ENCODE measurements around the gene GRM7.

GRM7 gene

DNA sequence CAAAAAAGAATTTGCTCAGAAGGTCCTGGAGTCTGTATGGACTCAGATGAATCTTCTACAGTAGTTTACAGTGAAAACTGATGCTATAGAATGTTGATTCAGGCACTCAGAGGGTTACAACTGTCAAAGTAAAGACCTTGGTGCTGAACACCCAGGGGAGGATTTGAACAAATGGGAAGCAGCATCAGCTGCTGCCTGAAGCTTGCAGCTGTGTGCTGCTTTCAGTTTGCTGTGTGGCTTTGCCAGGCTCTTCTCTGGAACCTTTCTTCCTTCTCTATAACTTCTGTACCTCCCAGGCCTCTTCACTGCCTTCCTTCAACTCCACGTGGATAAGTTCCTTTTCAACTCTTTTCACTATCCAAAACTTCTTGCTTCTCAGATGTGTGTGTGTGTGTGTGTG, 214.2 kb downstream of the GRM7 start:
- TF ChIP-seq, protein P1, sequence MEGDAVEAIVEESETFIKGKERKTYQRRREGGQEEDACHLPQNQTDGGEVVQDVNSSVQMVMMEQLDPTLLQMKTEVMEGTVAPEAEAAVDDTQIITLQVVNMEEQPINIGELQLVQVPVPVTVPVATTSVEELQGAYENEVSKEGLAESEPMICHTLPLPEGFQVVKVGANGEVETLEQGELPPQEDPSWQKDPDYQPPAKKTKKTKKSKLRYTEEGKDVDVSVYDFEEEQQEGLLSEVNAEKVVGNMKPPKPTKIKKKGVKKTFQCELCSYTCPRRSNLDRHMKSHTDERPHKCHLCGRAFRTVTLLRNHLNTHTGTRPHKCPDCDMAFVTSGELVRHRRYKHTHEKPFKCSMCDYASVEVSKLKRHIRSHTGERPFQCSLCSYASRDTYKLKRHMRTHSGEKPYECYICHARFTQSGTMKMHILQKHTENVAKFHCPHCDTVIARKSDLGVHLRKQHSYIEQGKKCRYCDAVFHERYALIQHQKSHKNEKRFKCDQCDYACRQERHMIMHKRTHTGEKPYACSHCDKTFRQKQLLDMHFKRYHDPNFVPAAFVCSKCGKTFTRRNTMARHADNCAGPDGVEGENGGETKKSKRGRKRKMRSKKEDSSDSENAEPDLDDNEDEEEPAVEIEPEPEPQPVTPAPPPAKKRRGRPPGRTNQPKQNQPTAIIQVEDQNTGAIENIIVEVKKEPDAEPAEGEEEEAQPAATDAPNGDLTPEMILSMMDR (IDR thresholded peaks at IDR 0.05; ENCODE audit: low read depth, low read length), result no peak
- DNase-seq (ENCODE audit: extremely low read depth, low read depth), result no peak

DNA sequence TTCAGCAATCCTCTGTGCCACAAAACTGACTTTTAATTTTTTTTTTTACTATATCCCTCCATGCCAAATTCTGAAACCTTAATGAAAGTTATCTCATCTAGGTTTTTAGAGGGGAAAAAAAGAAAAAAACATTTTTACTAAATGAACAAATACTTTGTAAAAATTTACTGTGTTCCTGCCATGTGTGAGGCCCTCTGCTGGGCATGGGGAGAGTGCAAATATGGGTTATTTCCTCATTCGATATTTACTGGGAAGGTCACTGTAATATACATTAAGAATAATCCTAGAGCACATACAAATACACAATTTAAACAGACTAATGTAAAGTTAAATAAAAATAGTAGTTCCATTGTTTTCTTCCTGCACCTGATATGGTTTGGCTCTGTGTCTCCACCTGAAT, 215.0 kb downstream of the GRM7 start:
- TF ChIP-seq, protein P1 (IDR thresholded peaks at IDR 0.05; ENCODE audit: low read depth, low read length), result no peak
- DNase-seq (ENCODE audit: extremely low read depth, low read depth), result no peak

GRCh38 chr3:7082244-7082643, 221.3 kb downstream of the GRM7 start:
- DNase-seq (ENCODE audit: extremely low read depth, low read depth), result no peak
- TF ChIP-seq, protein P1 (IDR thresholded peaks at IDR 0.05; ENCODE audit: low read depth, low read length), result no peak

DNA sequence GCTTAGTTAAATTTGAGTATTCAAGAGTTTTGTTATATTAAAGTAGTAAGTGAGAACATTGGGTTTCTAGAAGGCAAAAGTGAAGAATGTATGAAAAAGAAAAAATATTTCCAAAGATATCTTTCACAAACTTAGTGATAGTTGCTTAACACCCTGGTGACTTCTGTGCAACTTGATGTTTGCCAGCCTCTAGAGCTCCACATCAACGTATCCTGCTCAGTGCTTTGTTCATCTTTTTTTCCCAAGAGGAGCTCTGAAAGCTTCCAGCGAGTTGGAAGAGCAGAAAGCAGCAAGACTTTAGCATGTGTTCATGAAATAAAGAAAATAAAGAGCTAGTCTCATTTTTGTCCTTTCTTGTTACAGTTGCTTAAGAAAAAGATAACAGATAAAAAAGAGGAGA, 225.5 kb downstream of the GRM7 start:
- TF ChIP-seq, protein P1 (IDR thresholded peaks at IDR 0.05; ENCODE audit: low read depth, low read length), result no peak
- DNase-seq (ENCODE audit: extremely low read depth, low read depth), result no peak

- no peak for DNase-seq (ENCODE audit: extremely low read depth, low read depth)
- TF ChIP-seq, protein P1 (IDR thresholded peaks at IDR 0.05; ENCODE audit: low read depth, low read length), result no peak
Measured at GRCh38 chr3:7095116-7095515, 234.2 kb downstream of the GRM7 start.

- no peak for DNase-seq (ENCODE audit: extremely low read depth, low read depth)
- TF ChIP-seq, protein P1 (IDR thresholded peaks at IDR 0.05; ENCODE audit: low read depth, low read length), result no peak
Measured at GRCh38 chr3:7100136-7100535, 239.2 kb downstream of the GRM7 start.

DNA sequence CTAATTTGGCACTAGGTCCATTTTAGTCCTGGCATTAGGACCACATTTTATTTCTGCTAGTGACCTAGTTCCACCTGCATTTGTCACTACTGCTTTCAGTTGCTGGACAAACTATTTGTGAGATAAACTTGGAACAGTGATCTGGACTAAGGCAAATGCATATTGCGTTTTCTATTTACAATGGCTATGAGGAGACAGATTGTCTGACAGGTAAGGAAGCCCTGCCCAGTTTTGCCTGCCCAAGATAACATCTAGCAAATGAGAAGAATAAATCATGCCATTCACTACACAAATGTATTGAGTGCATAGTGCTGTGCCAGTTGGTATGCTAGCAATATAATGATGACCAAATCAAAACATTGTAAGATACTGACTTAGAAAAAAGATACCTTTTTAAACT, 245.7 kb downstream of the GRM7 start:
- TF ChIP-seq, protein P1 (IDR thresholded peaks at IDR 0.05; ENCODE audit: low read depth, low read length), result no peak
- DNase-seq (ENCODE audit: extremely low read depth, low read depth), result no peak

Measured in AG09319 (cell line).